H9 (cell line): ENCODE data around the gene FRMD1. TPM values are rescaled to one million over a fixed set of nuclear protein-coding genes. Genes with fewer than 3 reads are reported as not detected.

ENCODE experiments used
- DNase-seq: peaks from one replicate; pipeline ENCODE4 v3.0.0-alpha.2; 2017
- H2AFZ ChIP-seq: one replicate; pipeline ENCODE4 v1.6.1; 2013; ENCODE audit warnings: mild to moderate bottlenecking, low read length, control low read depth, moderate library complexity
- H2AK5ac ChIP-seq: 2 replicates; pipeline ENCODE4 v1.6.1; 2013; ENCODE audit warnings: low read length, control low read depth, mixed read lengths; ENCODE audit not compliant: insufficient read length
- H2BK120ac ChIP-seq: one replicate; pipeline ENCODE4 v1.6.1; 2013; ENCODE audit warnings: low read depth, mild to moderate bottlenecking, low read length, control low read depth, inconsistent platforms; ENCODE audit not compliant: poor library complexity, severe bottlenecking
- H2BK12ac ChIP-seq: 2 replicates; pipeline ENCODE4 v1.6.1; 2013; ENCODE audit warnings: low read length, control low read depth, mixed read lengths, low read depth; ENCODE audit not compliant: insufficient read length
- H2BK15ac ChIP-seq: 2 replicates; pipeline ENCODE4 v1.6.1; 2013; ENCODE audit warnings: low read depth, low read length, control low read depth
- H2BK20ac ChIP-seq: one replicate; pipeline ENCODE4 v1.6.1; 2013; ENCODE audit warnings: low read depth, mild to moderate bottlenecking, low read length, control low read depth, inconsistent platforms; ENCODE audit not compliant: poor library complexity, severe bottlenecking
- H2BK5ac ChIP-seq: 2 replicates; pipeline ENCODE4 v1.6.1; 2013; ENCODE audit warnings: low read length, control low read depth, mixed read lengths; ENCODE audit not compliant: insufficient read length
- H3K14ac ChIP-seq: 2 replicates; pipeline ENCODE4 v1.6.1; 2013; ENCODE audit warnings: low read length, control low read depth; ENCODE audit not compliant: insufficient read depth
- H3K18ac ChIP-seq: 2 replicates; pipeline ENCODE4 v1.6.1; 2013; ENCODE audit warnings: low read depth, mild to moderate bottlenecking, mixed read lengths, low read length, control low read depth; ENCODE audit not compliant: insufficient read length
- H3K23ac ChIP-seq: 2 replicates; pipeline ENCODE4 v1.6.1; 2013; ENCODE audit warnings: low read length, control low read depth, mixed read lengths, low read depth; ENCODE audit not compliant: insufficient read length
- H3K23me2 ChIP-seq: 2 replicates; pipeline ENCODE4 v1.6.1; 2013; ENCODE audit warnings: low read depth, mild to moderate bottlenecking, mixed read lengths, low read length, control low read depth; ENCODE audit not compliant: insufficient read length, poor library complexity, severe bottlenecking
- H3K27ac ChIP-seq: 2 replicates; pipeline ENCODE4 v1.5.1; 2013; ENCODE audit warnings: low read length, control low read depth, mixed read lengths, low read depth; ENCODE audit not compliant: insufficient read length
- H3K27me3 ChIP-seq: 2 replicates; pipeline ENCODE4 v1.6.1; 2013; ENCODE audit warnings: low read length, control low read depth, inconsistent platforms; ENCODE audit not compliant: insufficient read depth
- H3K4ac ChIP-seq: 2 replicates; pipeline ENCODE4 v1.6.1; 2013; ENCODE audit warnings: low read depth, mild to moderate bottlenecking, control low read depth, inconsistent platforms, low read length, moderate library complexity
- H3K4me1 ChIP-seq: 2 replicates; pipeline ENCODE4 v1.6.1; 2013; ENCODE audit warnings: low read length, control low read depth, inconsistent platforms; ENCODE audit not compliant: insufficient read depth
- H3K4me2 ChIP-seq: 2 replicates; pipeline ENCODE4 v1.6.1; 2013; ENCODE audit warnings: low read length, control low read depth, mixed read lengths; ENCODE audit not compliant: insufficient read length, insufficient read depth
- H3K56ac ChIP-seq: 2 replicates; pipeline ENCODE4 v1.6.1; 2013; ENCODE audit warnings: low read depth, mild to moderate bottlenecking, mixed read lengths, low read length, control low read depth; ENCODE audit not compliant: insufficient read length
- H3K79me1 ChIP-seq: 2 replicates; pipeline ENCODE4 v1.6.1; 2013; ENCODE audit warnings: low read depth, mild to moderate bottlenecking, moderate library complexity, low read length, control low read depth, inconsistent platforms; ENCODE audit not compliant: insufficient read depth, poor library complexity, severe bottlenecking
- H3K79me2 ChIP-seq: 2 replicates; pipeline ENCODE4 v1.6.1; 2013; ENCODE audit warnings: low read length, control low read depth, inconsistent platforms; ENCODE audit not compliant: insufficient read depth
- H3K9ac ChIP-seq: 2 replicates; pipeline ENCODE4 v1.6.1; 2013; ENCODE audit warnings: low read length, control low read depth, mixed read lengths; ENCODE audit not compliant: insufficient read length; ENCODE audit errors: extremely low read depth
- H3K9me3 ChIP-seq: one replicate; pipeline ENCODE4 v1.6.1; 2013; ENCODE audit warnings: low read depth, low read length, inconsistent platforms; ENCODE audit not compliant: control insufficient read depth
- H3T11ph ChIP-seq: one replicate; pipeline ENCODE4 v1.6.1; 2013; ENCODE audit warnings: mild to moderate bottlenecking, low read length, control low read depth, inconsistent platforms
- H4K20me1 ChIP-seq: one replicate; pipeline ENCODE4 v1.6.1; 2013; ENCODE audit not compliant: control insufficient read depth, insufficient read length, insufficient read depth
- H4K5ac ChIP-seq: 2 replicates; pipeline ENCODE4 v1.6.1; 2013; ENCODE audit warnings: low read depth, mild to moderate bottlenecking, mixed read lengths, low read length, control low read depth; ENCODE audit not compliant: insufficient read length
- H4K8ac ChIP-seq: replicated peaks from 2 replicates; pipeline ENCODE4 v1.6.1; 2013; ENCODE audit warnings: low read length, control low read depth, mixed read lengths, low read depth; ENCODE audit not compliant: insufficient read length
- H4K91ac ChIP-seq: 2 replicates; pipeline ENCODE4 v1.6.1; 2013; ENCODE audit warnings: low read depth, mild to moderate bottlenecking, moderate library complexity, mixed read lengths, low read length, control low read depth; ENCODE audit not compliant: insufficient read length
- H3K27ac Mint-ChIP-seq, 3 experiments: 2 replicates in 2 of 3; 3 replicates in 1 of 3; pipeline ENCODE4 v1.8.0; 2020 to 2021; ENCODE audit warnings: mixed read lengths in 3 of 3, mild to moderate bottlenecking in 1 of 3, moderate library complexity in 1 of 3
- H3K27me3 Mint-ChIP-seq: 2 replicates; pipeline ENCODE4 v1.8.0; 2021; ENCODE audit warnings: low read depth, mild to moderate bottlenecking, moderate library complexity, mixed read lengths
- H3K36me3 Mint-ChIP-seq, 3 experiments: 2 replicates in 2 of 3; 3 replicates in 1 of 3; pipeline ENCODE4 v1.8.0; 2020 to 2021; ENCODE audit warnings: low read depth in 3 of 3, mixed read lengths in 3 of 3; ENCODE audit not compliant: insufficient read depth in 1 of 3
- H3K4me1 Mint-ChIP-seq, 2 experiments: 2 replicates each; pipeline ENCODE4 v1.8.0; 2020; ENCODE audit warnings: mixed read lengths in 2 of 2
- H3K4me3 Mint-ChIP-seq, 2 experiments: 2 replicates in 1 of 2; 3 replicates in 1 of 2; pipeline ENCODE4 v1.8.0; 2020 to 2021; ENCODE audit warnings: mild to moderate bottlenecking in 2 of 2, mixed read lengths in 2 of 2, moderate library complexity in 1 of 2
- H3K9me3 Mint-ChIP-seq, 2 experiments: 2 replicates in 1 of 2; 3 replicates in 1 of 2; pipeline ENCODE4 v1.8.0; 2020; ENCODE audit warnings: mild to moderate bottlenecking in 2 of 2, mixed read lengths in 2 of 2, moderate library complexity in 1 of 2
- CTCF ChIP-seq: fragments of 200-600 bp; sonication (generic); conservative IDR thresholded peaks from 3 replicates; pipeline ENCODE4 v1.8.0; 2021; ENCODE audit warnings: antibody characterized with exemption, mild to moderate bottlenecking
- WGBS: extraction: QIAGEN DNeasy Blood & Tissue Kit; methylation state at CpG from one replicate; pipeline ENCODE4 v1.1.7; 2013; ENCODE audit warnings: missing lambda C conversion rate, low lambda C conversion rate, mixed read lengths; ENCODE audit not compliant: insufficient read length; ENCODE audit errors: extremely low coverage; 5-methylcytosine and 5-hydroxymethylcytosine counted together
- total RNA-seq: library from RNA; stranded (reverse); gene quantifications from 2 replicates; pipeline ENCODE4 v1.2.1, GENCODE V29; 2021

FRMD1 gene
- total RNA-seq, 1 experiment from 2014 or later = not detected

- H3K27ac Mint-ChIP-seq = no peak overlapping the region
- H3K79me2 ChIP-seq = no peaks in the 10 kb centered on the region
- no peaks in the 10 kb centered on the region for H3K27me3 ChIP-seq
- H4K8ac ChIP-seq = no peak overlapping the region
- H3K4me2 ChIP-seq = no peak overlapping the region
- H3K4me3 Mint-ChIP-seq = no peak overlapping the region
- H3K9me3 Mint-ChIP-seq = peaks cover 14 to 18% of the 10 kb centered on the region in 2 experiments
- no peak overlapping the region for H3K14ac ChIP-seq
- no peak overlapping the region for H4K91ac ChIP-seq
- no peak overlapping the region for H2AFZ ChIP-seq
- no peak overlapping the region for H3K27ac ChIP-seq
- H3K4me1 ChIP-seq = no peaks in the 10 kb centered on the region
- H3K9ac ChIP-seq = no peak overlapping the region
- no peak overlapping the region for H2BK20ac ChIP-seq
- no peak overlapping the region for H2BK5ac ChIP-seq
- peaks cover 2% of the 10 kb centered on the region; the same call in 1 of the 2 replicates for H3K27me3 Mint-ChIP-seq
- H2BK120ac ChIP-seq = no peak overlapping the region
- no peaks in the 10 kb centered on the region for H3K9me3 ChIP-seq
- no peak overlapping the region for H3K4ac ChIP-seq
- H3K18ac ChIP-seq = no peak overlapping the region
- no peak for TF ChIP-seq CTCF
- H2AK5ac ChIP-seq = no peak overlapping the region
- H3K36me3 Mint-ChIP-seq = peaks cover 0 to 10% (median 3%) of the 10 kb centered on the region in 3 experiments; a peak in 5 of 7 replicates
- H4K5ac ChIP-seq = no peak overlapping the region
- WGBS = no CpG with 5 or more reads among the region's 3 CpGs
- no peaks in the 10 kb centered on the region for H3K4me1 Mint-ChIP-seq
- no peak overlapping the region for H2BK12ac ChIP-seq
- H2BK15ac ChIP-seq = no peak overlapping the region
- H3K23me2 ChIP-seq = no peaks in the 10 kb centered on the region
- H3K56ac ChIP-seq = no peak overlapping the region
- H3K79me1 ChIP-seq = no peaks in the 10 kb centered on the region
- no peaks in the 10 kb centered on the region for H4K20me1 ChIP-seq
- DNase-seq = no peak
- H3K23ac ChIP-seq = no peak overlapping the region
- no peak overlapping the region for H3T11ph ChIP-seq
Measured at GRCh38 chr6:168009331-168009730, 69.7 kb downstream of the FRMD1 start.
